ENCODE results near the gene MXD4.

MXD4 gene

DNA sequence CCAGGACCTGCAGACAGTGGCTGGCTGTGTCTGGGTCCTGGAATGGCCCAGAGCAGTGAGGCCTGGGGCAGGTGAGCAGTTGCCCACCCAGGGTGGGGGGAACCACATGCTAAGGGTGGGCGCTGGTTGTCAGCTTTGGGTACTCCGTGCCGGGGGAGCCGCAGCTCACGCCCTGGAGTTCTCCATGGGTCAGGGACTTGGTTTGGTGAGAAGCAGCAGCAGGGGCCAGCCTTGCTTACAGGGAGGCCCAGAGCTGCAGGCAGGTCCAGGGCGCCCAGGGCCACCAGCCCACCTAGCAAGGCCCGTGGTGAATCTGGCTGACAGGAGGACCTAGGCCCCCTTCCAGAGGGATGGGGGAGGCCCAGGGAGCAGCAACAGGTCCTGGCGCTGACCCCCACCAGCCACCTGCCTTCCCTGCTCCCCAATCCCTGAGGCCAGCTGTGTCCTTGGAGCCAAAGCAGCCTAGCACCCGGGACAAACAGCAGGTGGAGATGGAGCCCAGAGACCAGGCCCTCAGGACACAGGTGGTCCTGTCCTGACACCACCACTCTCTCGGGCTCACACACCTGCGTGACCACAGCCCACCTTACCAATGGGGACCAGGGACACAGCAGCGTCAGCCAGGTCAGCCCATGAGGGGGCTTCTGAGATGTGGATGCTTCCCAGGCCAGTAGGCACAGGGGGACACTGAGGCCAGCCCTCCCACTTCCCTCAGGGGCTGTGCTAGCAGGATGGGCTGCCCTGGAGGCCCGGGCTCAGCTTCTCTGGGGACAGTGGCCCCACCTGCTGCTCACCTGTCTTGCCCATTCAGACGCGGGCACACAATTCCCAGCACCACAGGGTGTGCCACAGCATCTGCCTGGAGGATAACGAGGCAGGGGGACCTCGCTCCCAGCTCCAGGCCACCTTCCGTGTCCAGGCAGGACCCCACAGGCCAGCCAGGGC, 3.5 kb downstream of the MXD4 start:
- no peak for TF ChIP-seq TAF1 (IDR thresholded peaks at IDR 0.05; ENCODE audit: borderline replicate concordance, insufficient read depth, low read length)
- no peak for TF ChIP-seq REST (IDR thresholded peaks at IDR 0.05; ENCODE audit: insufficient read depth in 1 of 2, low read depth in 2 of 2, low read length in 2 of 2)
- TF ChIP-seq POLR2AphosphoS5 (IDR thresholded peaks at IDR 0.05; ENCODE audit: low read depth, low read length): no peak
- no peak for TF ChIP-seq FOXP2 (optimal IDR thresholded peaks at IDR 0.05; ENCODE audit: borderline replicate concordance, extremely low read depth, extremely low read length, insufficient read depth)
- TF ChIP-seq SIN3A (IDR thresholded peaks at IDR 0.05; ENCODE audit: borderline replicate concordance, insufficient read depth, low read length): no peak

DNA sequence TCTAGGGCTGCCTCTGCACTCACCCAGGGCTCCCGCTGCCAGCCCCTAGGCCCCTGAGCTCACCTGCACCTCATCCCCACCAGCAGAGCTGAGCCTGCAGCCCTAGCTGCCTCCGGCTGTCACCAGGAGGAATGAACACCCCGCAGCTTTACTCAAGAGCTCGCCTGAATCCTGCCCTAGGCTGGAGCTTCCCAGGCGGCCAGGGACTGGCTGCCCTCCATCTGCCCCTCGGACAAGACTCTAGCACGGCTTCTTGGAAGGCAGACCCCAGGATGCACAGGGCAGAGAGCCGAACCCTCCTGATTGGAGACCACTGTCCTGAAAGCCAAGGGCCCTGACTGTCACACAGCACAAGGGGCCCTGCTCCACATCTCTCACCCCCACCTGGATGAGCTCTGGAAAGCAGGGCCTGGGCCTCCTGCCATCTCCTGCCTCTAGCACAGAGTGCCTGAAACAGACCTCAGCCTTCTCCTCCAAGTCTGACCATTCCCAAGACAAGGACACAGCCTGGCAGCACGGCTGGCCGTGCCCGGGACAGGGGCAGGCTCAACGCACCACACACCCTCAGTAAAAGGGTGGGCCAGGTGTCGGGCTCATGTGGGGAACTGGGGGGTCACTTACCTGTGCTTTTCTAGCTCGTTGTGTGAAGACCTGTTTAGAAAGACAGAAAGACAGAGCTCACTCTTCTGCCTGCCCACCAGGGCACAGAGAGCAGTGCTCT, 4.4 kb downstream of the MXD4 start:
- TF ChIP-seq TAF1 (IDR thresholded peaks at IDR 0.05; ENCODE audit: borderline replicate concordance, insufficient read depth, low read length) (no peak), SIN3A (IDR thresholded peaks at IDR 0.05; ENCODE audit: borderline replicate concordance, insufficient read depth, low read length) (no peak)

- no peak for TF ChIP-seq FOXP2 (optimal IDR thresholded peaks at IDR 0.05; ENCODE audit: borderline replicate concordance, extremely low read depth, extremely low read length, insufficient read depth)
- TF ChIP-seq SIN3A (IDR thresholded peaks at IDR 0.05; ENCODE audit: borderline replicate concordance, insufficient read depth, low read length): no peak
- no peak for TF ChIP-seq TAF1 (IDR thresholded peaks at IDR 0.05; ENCODE audit: borderline replicate concordance, insufficient read depth, low read length)
- TF ChIP-seq POLR2AphosphoS5 (IDR thresholded peaks at IDR 0.05; ENCODE audit: low read depth, low read length): no peak
- TF ChIP-seq REST (IDR thresholded peaks at IDR 0.05; ENCODE audit: insufficient read depth in 1 of 2, low read depth in 2 of 2, low read length in 2 of 2): no peak
Measured at GRCh38 chr4:2256781-2257191, 5.1 kb downstream of the MXD4 start.

DNA sequence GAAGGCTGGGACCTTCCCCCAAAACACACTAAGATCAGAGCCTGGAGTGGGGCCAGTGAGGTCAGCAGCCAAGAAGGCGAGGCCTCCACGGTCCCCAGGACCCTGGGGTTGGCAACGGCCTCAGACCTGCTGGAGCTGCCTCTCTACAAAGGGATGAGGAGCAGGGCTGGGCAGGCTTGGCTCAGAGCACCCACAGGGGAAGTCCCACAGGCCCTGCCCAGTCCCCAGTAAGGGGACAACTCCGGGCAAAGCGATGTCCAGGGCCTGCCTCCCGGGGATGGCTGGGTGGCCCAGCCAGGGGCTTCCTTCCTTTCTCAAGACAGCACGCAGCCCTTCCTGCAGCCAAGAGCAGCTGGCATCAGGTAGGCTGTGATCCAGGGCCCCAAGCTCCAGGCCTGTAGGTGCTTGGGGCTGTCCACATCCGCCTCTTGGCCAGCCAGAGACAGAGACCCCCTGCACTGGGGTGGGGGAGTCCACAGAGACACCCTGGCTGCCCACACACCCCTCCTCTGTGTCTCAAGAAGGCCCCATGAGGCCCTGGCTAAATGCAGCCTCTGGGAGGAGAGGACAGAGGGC, 5.7 kb downstream of the MXD4 start:
- no peak for TF ChIP-seq POLR2AphosphoS5 (IDR thresholded peaks at IDR 0.05; ENCODE audit: low read depth, low read length)
- no peak for TF ChIP-seq SIN3A (IDR thresholded peaks at IDR 0.05; ENCODE audit: borderline replicate concordance, insufficient read depth, low read length)
- TF ChIP-seq TAF1 (IDR thresholded peaks at IDR 0.05; ENCODE audit: borderline replicate concordance, insufficient read depth, low read length): no peak
- TF ChIP-seq REST (IDR thresholded peaks at IDR 0.05; ENCODE audit: insufficient read depth in 1 of 2, low read depth in 2 of 2, low read length in 2 of 2): no peak
- no peak for TF ChIP-seq FOXP2 (optimal IDR thresholded peaks at IDR 0.05; ENCODE audit: borderline replicate concordance, extremely low read depth, extremely low read length, insufficient read depth)

GRCh38 chr4:2255501-2256155, 6.3 kb downstream of the MXD4 start:
- no peak for TF ChIP-seq POLR2AphosphoS5 (IDR thresholded peaks at IDR 0.05; ENCODE audit: low read depth, low read length)
- TF ChIP-seq TAF1 (IDR thresholded peaks at IDR 0.05; ENCODE audit: borderline replicate concordance, insufficient read depth, low read length): no peak
- TF ChIP-seq SIN3A (IDR thresholded peaks at IDR 0.05; ENCODE audit: borderline replicate concordance, insufficient read depth, low read length): no peak
- no peak for TF ChIP-seq REST (IDR thresholded peaks at IDR 0.05; ENCODE audit: insufficient read depth in 1 of 2, low read depth in 2 of 2, low read length in 2 of 2)
- TF ChIP-seq FOXP2 (optimal IDR thresholded peaks at IDR 0.05; ENCODE audit: borderline replicate concordance, extremely low read depth, extremely low read length, insufficient read depth): no peak
